ENCODE data around the gene PRKCB.

The PRKCB gene

DNA sequence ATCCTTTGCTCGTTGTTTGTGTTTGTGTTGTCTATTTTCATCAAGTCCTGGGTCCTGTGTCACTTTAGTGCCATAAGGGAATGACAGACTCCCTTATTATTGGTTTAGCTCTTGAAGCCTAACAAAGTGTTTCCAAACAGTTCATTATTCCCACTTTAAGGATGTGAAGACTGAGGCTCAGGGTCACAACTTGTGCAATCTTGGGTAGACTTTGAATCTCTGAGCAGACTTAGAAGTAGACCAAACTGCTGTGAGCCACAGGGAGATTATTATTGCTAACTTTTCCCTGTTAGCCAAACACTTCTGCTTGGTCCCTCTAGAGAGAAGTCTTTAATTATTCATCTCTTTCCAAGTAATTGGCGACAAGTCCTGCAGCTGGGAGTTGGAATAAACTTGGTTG, 31.8 kb downstream of the PRKCB start:
- DNase-seq, result no peak

DNA sequence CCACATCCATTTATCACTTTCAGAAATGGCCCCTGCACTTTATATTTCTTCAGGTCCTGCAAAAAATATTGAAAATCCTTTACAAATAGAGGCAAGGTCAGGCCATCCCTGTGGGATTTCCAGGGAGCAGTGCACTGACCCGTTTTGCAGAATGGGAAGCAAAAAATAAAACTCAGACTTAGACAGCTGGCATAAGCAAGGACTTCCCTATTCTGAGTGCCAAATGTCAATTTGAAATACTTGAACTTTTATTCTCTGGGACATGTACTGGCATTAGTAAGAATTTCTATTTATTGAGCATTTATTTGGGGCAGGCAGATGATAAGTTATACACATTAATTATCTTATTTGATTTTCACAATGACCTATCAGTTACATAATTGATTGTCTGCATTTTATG, 32.4 kb downstream of the PRKCB start:
- no peak for DNase-seq

DNA sequence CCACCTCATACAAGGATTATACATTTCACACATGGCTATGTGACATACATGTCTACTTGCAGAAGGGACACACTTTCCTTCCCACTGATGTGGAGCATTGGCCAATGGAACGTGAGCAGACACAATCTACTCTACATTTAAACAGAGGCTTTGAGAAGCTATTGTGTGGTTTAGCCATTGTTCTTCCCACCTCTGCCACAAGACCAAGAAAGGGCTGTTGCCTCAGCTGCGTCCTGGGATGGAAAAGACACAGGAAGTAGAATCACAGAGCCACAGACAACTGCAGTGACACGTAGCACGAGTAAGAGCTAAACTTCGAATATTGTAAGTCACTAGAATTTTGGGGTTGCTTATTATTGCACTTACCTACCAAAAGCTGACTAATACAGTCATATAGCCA, 33.3 kb downstream of the PRKCB start:
- DNase-seq, result no peak

GRCh38 chr16:23871924-23872323, 36.1 kb downstream of the PRKCB start:
- DNase-seq, result no peak

GRCh38 chr16:23874613-23875294, 39.0 kb downstream of the PRKCB start:
- DNase-seq, result no peak

DNA sequence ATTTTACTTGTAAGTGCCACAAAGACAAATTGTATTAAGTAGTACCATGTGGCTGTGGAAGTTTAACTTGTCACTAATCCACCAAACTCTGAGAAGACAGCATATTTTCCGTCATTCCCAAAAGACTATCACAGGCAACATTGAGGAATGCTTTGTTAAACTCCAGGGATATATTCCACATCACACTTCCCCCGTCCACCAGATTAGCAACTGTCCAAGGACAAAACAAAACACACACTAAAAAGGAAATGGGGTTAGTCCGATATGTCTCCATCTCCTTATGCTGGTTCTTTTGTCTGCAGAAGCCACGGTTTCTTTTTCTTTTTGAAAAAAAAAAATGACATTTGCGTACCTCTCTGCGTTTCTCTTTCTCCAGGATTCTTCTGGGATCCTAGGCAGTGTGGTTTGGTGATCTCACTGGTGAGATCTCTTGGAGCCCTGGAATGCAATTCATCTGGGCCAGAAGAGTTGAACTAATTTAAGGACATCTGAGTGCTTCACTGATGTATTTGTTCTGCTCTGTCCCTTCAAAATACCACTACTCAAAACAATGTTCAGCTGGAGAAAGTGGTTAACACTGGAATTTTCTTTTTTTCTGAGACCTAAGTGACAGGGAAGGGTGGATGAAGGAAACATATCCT, 40.6 kb downstream of the PRKCB start:
- DNase-seq, result no peak

- no peak for DNase-seq
Observed at GRCh38 chr16:23877107-23878070, 41.6 kb downstream of the PRKCB start.

- DNase-seq, result no peak
Observed at GRCh38 chr16:23879735-23880373, 44.1 kb downstream of the PRKCB start.

- DNase-seq, result no peak
Observed at GRCh38 chr16:23889189-23889588, 53.4 kb downstream of the PRKCB start.

- DNase-seq, result no peak
Observed at GRCh38 chr16:23893986-23894385, 58.2 kb downstream of the PRKCB start.

DNA sequence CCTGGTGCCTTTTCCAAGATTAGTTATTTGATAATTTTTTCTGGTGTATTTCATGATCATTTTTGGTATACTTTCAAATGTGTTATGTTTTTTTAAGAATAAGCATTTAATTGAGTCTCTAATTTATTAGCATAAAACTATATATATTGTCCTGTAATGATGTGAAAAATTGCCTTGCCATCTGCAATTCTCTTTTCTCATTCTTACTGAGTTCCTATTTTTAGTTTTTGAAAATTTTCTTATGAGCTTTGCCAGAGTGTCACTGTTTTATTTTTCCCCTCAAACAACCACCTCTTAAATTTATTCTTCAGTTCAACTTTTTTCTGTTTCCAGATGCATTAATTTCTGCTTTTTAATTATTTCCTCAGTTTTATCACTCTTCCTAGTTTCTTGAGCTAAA, 59.3 kb downstream of the PRKCB start:
- DNase-seq, result no peak

GRCh38 chr16:23896832-23897821, 61.3 kb downstream of the PRKCB start:
- DNase-seq, result no peak

- no peak for DNase-seq
Observed at GRCh38 chr16:23898682-23899430, 63.1 kb downstream of the PRKCB start.

- no peak for DNase-seq
Observed at GRCh38 chr16:23899869-23900268, 64.1 kb downstream of the PRKCB start.

GRCh38 chr16:23900480-23901177, 64.8 kb downstream of the PRKCB start:
- DNase-seq, result no peak

- DNase-seq, result no peak
Observed at GRCh38 chr16:23901178-23902033, 65.6 kb downstream of the PRKCB start.

GRCh38 chr16:23902034-23902747, 66.4 kb downstream of the PRKCB start:
- DNase-seq, result no peak

GRCh38 chr16:23902748-23903414, 67.1 kb downstream of the PRKCB start:
- no peak for DNase-seq
